ENCODE results near the gene IL4I1.

DNA sequence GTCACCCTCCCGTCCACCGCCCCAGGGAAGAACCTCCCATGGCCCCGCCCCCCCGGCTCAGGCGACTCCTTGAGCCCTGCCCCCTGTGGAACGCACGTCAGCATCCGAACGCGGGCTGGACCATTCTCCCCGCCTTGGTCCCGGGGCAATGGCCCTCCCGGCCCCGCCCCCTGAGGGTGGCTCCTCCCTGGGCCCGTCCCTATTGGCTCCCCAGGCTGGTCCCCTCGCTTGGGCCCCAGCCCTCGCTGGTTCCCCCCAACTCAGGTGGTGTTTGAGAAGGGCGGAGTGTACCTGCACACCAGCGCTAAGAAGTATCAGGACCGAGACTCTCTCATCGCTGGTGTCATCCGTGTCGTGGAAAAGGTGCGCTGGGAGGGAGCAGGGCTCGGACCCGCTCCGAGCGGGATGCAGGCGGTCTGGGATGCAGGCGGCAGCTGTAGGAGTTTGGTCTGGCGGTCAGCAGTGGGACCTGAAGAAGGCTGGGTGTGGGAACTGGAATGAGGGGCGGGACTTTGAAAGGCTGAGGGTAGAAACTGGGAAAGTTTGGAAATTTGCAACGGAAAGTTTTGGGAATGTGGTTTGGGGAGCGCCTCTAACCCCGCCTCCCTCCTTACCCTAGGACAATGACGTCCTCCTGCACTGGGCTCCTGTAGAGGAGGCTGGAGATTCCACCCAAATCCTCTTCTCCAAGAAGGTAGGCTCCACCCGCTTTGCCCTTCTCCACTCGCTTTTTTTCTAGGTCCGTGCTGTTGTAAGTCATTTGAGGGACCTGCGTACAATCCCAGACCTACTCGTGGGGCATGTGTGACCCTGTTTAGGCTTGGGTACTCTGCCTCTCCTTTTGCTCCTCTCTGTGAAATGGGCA, 18.6 kb downstream of the IL4I1 start:
- TF ChIP-seq, protein P1, sequence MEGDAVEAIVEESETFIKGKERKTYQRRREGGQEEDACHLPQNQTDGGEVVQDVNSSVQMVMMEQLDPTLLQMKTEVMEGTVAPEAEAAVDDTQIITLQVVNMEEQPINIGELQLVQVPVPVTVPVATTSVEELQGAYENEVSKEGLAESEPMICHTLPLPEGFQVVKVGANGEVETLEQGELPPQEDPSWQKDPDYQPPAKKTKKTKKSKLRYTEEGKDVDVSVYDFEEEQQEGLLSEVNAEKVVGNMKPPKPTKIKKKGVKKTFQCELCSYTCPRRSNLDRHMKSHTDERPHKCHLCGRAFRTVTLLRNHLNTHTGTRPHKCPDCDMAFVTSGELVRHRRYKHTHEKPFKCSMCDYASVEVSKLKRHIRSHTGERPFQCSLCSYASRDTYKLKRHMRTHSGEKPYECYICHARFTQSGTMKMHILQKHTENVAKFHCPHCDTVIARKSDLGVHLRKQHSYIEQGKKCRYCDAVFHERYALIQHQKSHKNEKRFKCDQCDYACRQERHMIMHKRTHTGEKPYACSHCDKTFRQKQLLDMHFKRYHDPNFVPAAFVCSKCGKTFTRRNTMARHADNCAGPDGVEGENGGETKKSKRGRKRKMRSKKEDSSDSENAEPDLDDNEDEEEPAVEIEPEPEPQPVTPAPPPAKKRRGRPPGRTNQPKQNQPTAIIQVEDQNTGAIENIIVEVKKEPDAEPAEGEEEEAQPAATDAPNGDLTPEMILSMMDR (conservative IDR thresholded peaks at IDR 0.05 in 1 of 2, IDR thresholded peaks at IDR 0.05 in 1 of 2; ENCODE audit: extremely low read depth in 1 of 2, insufficient read depth in 1 of 2, low read depth in 1 of 2, low read length in 2 of 2): no peak
- TF ChIP-seq EZH2 (IDR thresholded peaks at IDR 0.05; ENCODE audit: borderline replicate concordance, low read length): no peak

All from mammary epithelial cell (primary cell).